SK-N-SH treated with all-trans-retinoic acid at 6 μM for 48 hours (cell line): ENCODE results near the gene GNG2.

Experiments
- ATAC-seq: fragments of 200-7000 bp; cut with Tn5 transposase; 3 replicates; pipeline ENCODE4 v1.9.1; 2020; ENCODE audit warnings: mild to moderate bottlenecking, moderate library complexity
- ARNTL ChIP-seq: fragments of 450-650 bp; formaldehyde crosslinking; IDR thresholded peaks from 2 replicates; pipeline ENCODE4 v1.5.0; 2020; ENCODE audit warnings: low read depth, mild to moderate bottlenecking, moderate library complexity, borderline replicate concordance
- BACH2 ChIP-seq: fragments of 250-450 bp; sonication (Bioruptor Pico); IDR thresholded peaks from 2 replicates; pipeline ENCODE4 v1.9.0; 2021; ENCODE audit warnings: mild to moderate bottlenecking, borderline replicate concordance
- CREB5 ChIP-seq: fragments of 250-450 bp; sonication (Bioruptor Pico); IDR thresholded peaks from 2 replicates; pipeline ENCODE4 v1.5.1; 2020; ENCODE audit warnings: low read depth, mild to moderate bottlenecking, moderate library complexity
- CSDC2 ChIP-seq: fragments of 250-450 bp; sonication (Bioruptor Pico); IDR thresholded peaks from 2 replicates; pipeline ENCODE4 v1.5.0; 2020; ENCODE audit warnings: mild to moderate bottlenecking, moderate library complexity
- CSRNP3 ChIP-seq: fragments of 250-450 bp; sonication (Bioruptor Pico); IDR thresholded peaks from 2 replicates; pipeline ENCODE4 v1.5.1; 2021; ENCODE audit warnings: mild to moderate bottlenecking, moderate library complexity
- ESRRG ChIP-seq: fragments of 250-450 bp; sonication (Bioruptor Pico); IDR thresholded peaks from 2 replicates; pipeline ENCODE4 v1.6.1; 2021; ENCODE audit warnings: mild to moderate bottlenecking
- GLIS3 ChIP-seq: fragments of 250-450 bp; sonication (Bioruptor Pico); IDR thresholded peaks from 2 replicates; pipeline ENCODE4 v1.5.0; 2020; ENCODE audit warnings: mild to moderate bottlenecking, moderate library complexity
- ISL1 ChIP-seq: fragments of 250-450 bp; sonication (Bioruptor Pico); IDR thresholded peaks from 2 replicates; pipeline ENCODE4 v2.1.2; 2022; ENCODE audit warnings: mild to moderate bottlenecking, moderate library complexity
- OSR1 ChIP-seq: fragments of 250-450 bp; sonication (Bioruptor Pico); IDR thresholded peaks from 2 replicates; pipeline ENCODE4 v1.8.0; 2022; ENCODE audit warnings: moderate library complexity, mild to moderate bottlenecking, inconsistent platforms
- PPARA ChIP-seq: fragments of 250-450 bp; sonication (Bioruptor Pico); IDR thresholded peaks from 2 replicates; pipeline ENCODE4 v1.5.0; 2020; ENCODE audit warnings: mild to moderate bottlenecking, borderline replicate concordance
- SNAI2 ChIP-seq: fragments of 250-450 bp; sonication (Bioruptor Pico); IDR thresholded peaks from 2 replicates; pipeline ENCODE4 v1.5.0; 2020; ENCODE audit warnings: mild to moderate bottlenecking, moderate library complexity
- TOX ChIP-seq: fragments of 250-450 bp; sonication (Bioruptor Pico); IDR thresholded peaks from 2 replicates; pipeline ENCODE4 v1.8.0; 2021; ENCODE audit warnings: mild to moderate bottlenecking, moderate library complexity, borderline replicate concordance
- ZC3H10 ChIP-seq: fragments of 250-450 bp; sonication (Bioruptor Pico); IDR thresholded peaks from 2 replicates; pipeline ENCODE4 v1.5.1; 2021; ENCODE audit warnings: mild to moderate bottlenecking, moderate library complexity
- ZFP30 ChIP-seq: fragments of 450-650 bp; formaldehyde crosslinking; IDR thresholded peaks from 2 replicates; pipeline ENCODE4 v1.5.0; 2022; ENCODE audit warnings: mild to moderate bottlenecking, moderate library complexity
- ZNF565 ChIP-seq: fragments of 450-650 bp; formaldehyde crosslinking; conservative IDR thresholded peaks from 2 replicates; pipeline ENCODE4 v1.5.0; 2020; ENCODE audit warnings: low read depth, mild to moderate bottlenecking, moderate library complexity
- ZNF70 ChIP-seq: fragments of 450-650 bp; formaldehyde crosslinking; IDR thresholded peaks from 2 replicates; pipeline ENCODE4 v1.5.0; 2020; ENCODE audit warnings: mild to moderate bottlenecking, moderate library complexity
- ZNF8 ChIP-seq: fragments of 450-650 bp; formaldehyde crosslinking; IDR thresholded peaks from 2 replicates; pipeline ENCODE4 v1.5.0; 2020; ENCODE audit warnings: mild to moderate bottlenecking, moderate library complexity
- TF ChIP-seq, protein P1 (sequence below): fragments of 250-450 bp; sonication (Bioruptor Pico); IDR thresholded peaks from 2 replicates; pipeline ENCODE4 v1.5.0; 2020; ENCODE audit warnings: mild to moderate bottlenecking, moderate library complexity
- TF ChIP-seq, protein P2 (sequence below): fragments of 250-450 bp; sonication (Bioruptor Pico); IDR thresholded peaks from 2 replicates; pipeline ENCODE4 v1.8.0; 2020; ENCODE audit warnings: mild to moderate bottlenecking, moderate library complexity, borderline replicate concordance
- TF ChIP-seq, protein P3 (sequence below): fragments of 250-450 bp; sonication (Bioruptor Pico); IDR thresholded peaks from 2 replicates; pipeline ENCODE4 v1.8.0; 2021; ENCODE audit warnings: low read depth, mild to moderate bottlenecking, moderate library complexity, borderline replicate concordance

Gene GNG2

GRCh38 chr14:51847489-51847796, 13.0 kb upstream of the GNG2 start:
- no peak for ATAC-seq
- TF ChIP-seq, protein P1, sequence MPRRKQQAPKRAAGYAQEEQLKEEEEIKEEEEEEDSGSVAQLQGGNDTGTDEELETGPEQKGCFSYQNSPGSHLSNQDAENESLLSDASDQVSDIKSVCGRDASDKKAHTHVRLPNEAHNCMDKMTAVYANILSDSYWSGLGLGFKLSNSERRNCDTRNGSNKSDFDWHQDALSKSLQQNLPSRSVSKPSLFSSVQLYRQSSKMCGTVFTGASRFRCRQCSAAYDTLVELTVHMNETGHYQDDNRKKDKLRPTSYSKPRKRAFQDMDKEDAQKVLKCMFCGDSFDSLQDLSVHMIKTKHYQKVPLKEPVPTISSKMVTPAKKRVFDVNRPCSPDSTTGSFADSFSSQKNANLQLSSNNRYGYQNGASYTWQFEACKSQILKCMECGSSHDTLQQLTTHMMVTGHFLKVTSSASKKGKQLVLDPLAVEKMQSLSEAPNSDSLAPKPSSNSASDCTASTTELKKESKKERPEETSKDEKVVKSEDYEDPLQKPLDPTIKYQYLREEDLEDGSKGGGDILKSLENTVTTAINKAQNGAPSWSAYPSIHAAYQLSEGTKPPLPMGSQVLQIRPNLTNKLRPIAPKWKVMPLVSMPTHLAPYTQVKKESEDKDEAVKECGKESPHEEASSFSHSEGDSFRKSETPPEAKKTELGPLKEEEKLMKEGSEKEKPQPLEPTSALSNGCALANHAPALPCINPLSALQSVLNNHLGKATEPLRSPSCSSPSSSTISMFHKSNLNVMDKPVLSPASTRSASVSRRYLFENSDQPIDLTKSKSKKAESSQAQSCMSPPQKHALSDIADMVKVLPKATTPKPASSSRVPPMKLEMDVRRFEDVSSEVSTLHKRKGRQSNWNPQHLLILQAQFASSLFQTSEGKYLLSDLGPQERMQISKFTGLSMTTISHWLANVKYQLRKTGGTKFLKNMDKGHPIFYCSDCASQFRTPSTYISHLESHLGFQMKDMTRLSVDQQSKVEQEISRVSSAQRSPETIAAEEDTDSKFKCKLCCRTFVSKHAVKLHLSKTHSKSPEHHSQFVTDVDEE (CRISPR knock-in tag): no peak
- no peak for TF ChIP-seq ARNTL
- TF ChIP-seq CSRNP3: no peak
- no peak for TF ChIP-seq CSDC2
- TF ChIP-seq GLIS3 (CRISPR knock-in tag): no peak
- TF ChIP-seq ZNF8: no peak
- no peak for TF ChIP-seq ESRRG
- no peak for TF ChIP-seq PPARA (CRISPR knock-in tag)
- no peak for TF ChIP-seq ZNF70 (CRISPR knock-in tag)
- no peak for TF ChIP-seq SNAI2 (CRISPR knock-in tag)
- TF ChIP-seq ZNF565 (CRISPR knock-in tag): no peak
- TF ChIP-seq BACH2 (CRISPR knock-in tag): no peak
- TF ChIP-seq, protein P2, sequence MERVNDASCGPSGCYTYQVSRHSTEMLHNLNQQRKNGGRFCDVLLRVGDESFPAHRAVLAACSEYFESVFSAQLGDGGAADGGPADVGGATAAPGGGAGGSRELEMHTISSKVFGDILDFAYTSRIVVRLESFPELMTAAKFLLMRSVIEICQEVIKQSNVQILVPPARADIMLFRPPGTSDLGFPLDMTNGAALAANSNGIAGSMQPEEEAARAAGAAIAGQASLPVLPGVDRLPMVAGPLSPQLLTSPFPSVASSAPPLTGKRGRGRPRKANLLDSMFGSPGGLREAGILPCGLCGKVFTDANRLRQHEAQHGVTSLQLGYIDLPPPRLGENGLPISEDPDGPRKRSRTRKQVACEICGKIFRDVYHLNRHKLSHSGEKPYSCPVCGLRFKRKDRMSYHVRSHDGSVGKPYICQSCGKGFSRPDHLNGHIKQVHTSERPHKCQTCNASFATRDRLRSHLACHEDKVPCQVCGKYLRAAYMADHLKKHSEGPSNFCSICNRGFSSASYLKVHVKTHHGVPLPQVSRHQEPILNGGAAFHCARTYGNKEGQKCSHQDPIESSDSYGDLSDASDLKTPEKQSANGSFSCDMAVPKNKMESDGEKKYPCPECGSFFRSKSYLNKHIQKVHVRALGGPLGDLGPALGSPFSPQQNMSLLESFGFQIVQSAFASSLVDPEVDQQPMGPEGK (CRISPR knock-in tag): no peak
- TF ChIP-seq ZC3H10 (CRISPR knock-in tag): no peak
- no peak for TF ChIP-seq OSR1 (CRISPR knock-in tag)
- no peak for TF ChIP-seq TOX (CRISPR knock-in tag)
- TF ChIP-seq ISL1 (CRISPR knock-in tag): no peak
- TF ChIP-seq, protein P3, sequence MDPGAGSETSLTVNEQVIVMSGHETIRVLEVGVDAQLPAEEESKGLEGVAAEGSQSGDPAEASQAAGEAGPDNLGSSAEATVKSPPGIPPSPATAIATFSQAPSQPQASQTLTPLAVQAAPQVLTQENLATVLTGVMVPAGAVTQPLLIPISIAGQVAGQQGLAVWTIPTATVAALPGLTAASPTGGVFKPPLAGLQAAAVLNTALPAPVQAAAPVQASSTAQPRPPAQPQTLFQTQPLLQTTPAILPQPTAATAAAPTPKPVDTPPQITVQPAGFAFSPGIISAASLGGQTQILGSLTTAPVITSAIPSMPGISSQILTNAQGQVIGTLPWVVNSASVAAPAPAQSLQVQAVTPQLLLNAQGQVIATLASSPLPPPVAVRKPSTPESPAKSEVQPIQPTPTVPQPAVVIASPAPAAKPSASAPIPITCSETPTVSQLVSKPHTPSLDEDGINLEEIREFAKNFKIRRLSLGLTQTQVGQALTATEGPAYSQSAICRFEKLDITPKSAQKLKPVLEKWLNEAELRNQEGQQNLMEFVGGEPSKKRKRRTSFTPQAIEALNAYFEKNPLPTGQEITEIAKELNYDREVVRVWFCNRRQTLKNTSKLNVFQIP (CRISPR knock-in tag): no peak
- no peak for TF ChIP-seq CREB5 (CRISPR knock-in tag)

DNA sequence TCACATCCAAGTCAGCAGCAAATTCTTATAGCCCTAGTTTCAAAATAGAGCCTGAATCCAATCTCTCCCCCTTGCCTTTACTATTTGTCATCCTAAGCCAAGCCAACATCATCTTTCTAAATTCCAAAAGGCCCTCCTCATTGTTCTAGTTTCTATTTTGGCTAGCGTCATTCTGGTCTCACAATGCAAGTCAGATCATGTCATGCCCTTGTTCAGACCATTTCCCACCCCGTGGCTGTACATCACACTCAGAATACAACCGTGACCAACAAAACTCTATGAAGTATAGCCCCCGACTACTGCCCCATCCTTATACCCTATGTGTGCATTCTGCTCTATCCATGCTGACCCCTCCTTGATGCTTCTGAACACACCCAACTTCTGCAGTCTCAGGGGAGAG, 12.3 kb upstream of the GNG2 start:
- no peak for ATAC-seq
- TF ChIP-seq ZFP30 (CRISPR knock-in tag) (no peak), ARNTL (no peak), PPARA (CRISPR knock-in tag) (no peak), ISL1 (CRISPR knock-in tag) (no peak), CSDC2 (no peak)
- TF ChIP-seq, protein P3 (CRISPR knock-in tag): no peak

DNA sequence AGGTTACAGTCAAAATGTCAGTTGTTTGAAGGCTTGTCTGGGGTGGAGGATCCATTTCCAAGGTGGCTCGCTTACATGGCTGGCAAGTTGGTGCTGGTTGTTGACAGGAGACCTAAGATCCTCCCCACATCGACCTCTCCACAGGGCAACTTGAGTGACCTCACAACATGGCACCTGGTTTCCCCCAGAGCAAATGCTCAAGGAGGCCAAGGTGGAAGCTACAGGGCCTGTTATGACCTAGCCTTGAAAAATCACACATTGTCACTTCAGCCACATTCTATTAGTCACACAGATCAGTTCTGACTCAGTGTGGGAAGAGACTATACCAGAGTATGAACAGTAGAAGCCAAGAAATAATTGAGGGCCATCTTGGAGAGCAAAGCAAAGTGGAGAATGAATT, 11.3 kb upstream of the GNG2 start:
- ATAC-seq: peak; percentile 47; the same call in 2 of the 3 replicates
- TF ChIP-seq ZNF8: no peak
- TF ChIP-seq GLIS3 (CRISPR knock-in tag): no peak
- no peak for TF ChIP-seq CSRNP3
- no peak for TF ChIP-seq ISL1 (CRISPR knock-in tag)
- no peak for TF ChIP-seq CSDC2
- TF ChIP-seq SNAI2 (CRISPR knock-in tag): no peak
- TF ChIP-seq ARNTL: no peak
- TF ChIP-seq, protein P1 (CRISPR knock-in tag): no peak
- no peak for TF ChIP-seq BACH2 (CRISPR knock-in tag)
- no peak for TF ChIP-seq ZNF70 (CRISPR knock-in tag)
